CD14-positive monocyte (primary cell): ENCODE data around the gene AP4S1. TPM values are rescaled to one million over a fixed set of nuclear protein-coding genes. Genes with fewer than 3 reads are reported as not detected.

Experiments
- DNase-seq, 3 donors: peaks; one replicate each; pipeline ENCODE4 v3.0.0-alpha.2; 2011 to 2022
- H2AFZ ChIP-seq: 2 replicates; pipeline ENCODE4 v1.6.0; 2012; ENCODE audit warnings: mild to moderate bottlenecking, low read depth, low read length, inconsistent platforms; ENCODE audit not compliant: insufficient read depth, poor library complexity, severe bottlenecking
- H3K27ac ChIP-seq, 2 donors: 1 replicate in 1 of 2; 2 replicates in 1 of 2; pipeline ENCODE4 v1.5.1; 2012 to 2013; ENCODE audit warnings: low read length in 2 of 2, control low read depth in 1 of 2, inconsistent platforms in 1 of 2, low read depth in 1 of 2, mild to moderate bottlenecking in 1 of 2
- H3K27me3 ChIP-seq, 2 donors: one replicate each; pipeline versions ENCODE4 v1.6.0 to v1.6.1; 2011 to 2013; ENCODE audit warnings: low read length in 2 of 2; ENCODE audit not compliant: control insufficient read depth in 2 of 2, insufficient read depth in 2 of 2
- H3K36me3 ChIP-seq, 2 donors: replicated peaks in 1 of 2; 1 replicate in 1 of 2; 2 replicates in 1 of 2; pipeline versions ENCODE4 v1.5.1 to v1.6.1; 2012 to 2013; ENCODE audit warnings: low read length in 2 of 2, control low read depth in 1 of 2, inconsistent platforms in 1 of 2, mild to moderate bottlenecking in 1 of 2; ENCODE audit not compliant: insufficient read depth in 2 of 2, control insufficient read depth in 1 of 2
- H3K4me1 ChIP-seq, 2 donors: 1 replicate in 1 of 2; 2 replicates in 1 of 2; pipeline versions ENCODE4 v1.5.1 to v1.6.1; 2012 to 2013; ENCODE audit warnings: low read length in 2 of 2, control low read depth in 1 of 2, inconsistent platforms in 1 of 2, mild to moderate bottlenecking in 1 of 2, moderate library complexity in 1 of 2; ENCODE audit not compliant: insufficient read depth in 2 of 2, control insufficient read depth in 1 of 2
- H3K4me2 ChIP-seq: replicated peaks from 2 replicates; pipeline ENCODE3; 2012; ENCODE audit warnings: low read length, moderate library complexity, mild to moderate bottlenecking; ENCODE audit not compliant: poor library complexity, severe bottlenecking; ENCODE audit errors: extremely low read depth
- H3K4me3 ChIP-seq, 3 experiments: fragments of 200-600 bp in 1 of 3; sonication (generic) in 1 of 3; replicated peaks in 1 of 3; 1 replicate in 2 of 3; 2 replicates in 1 of 3; pipeline ENCODE4 v1.5.1; 2011 to 2013; ENCODE audit warnings: low read length in 3 of 3, mild to moderate bottlenecking in 3 of 3, control low read depth in 2 of 3, low read depth in 2 of 3, inconsistent platforms in 1 of 3, moderate library complexity in 1 of 3
- H3K79me2 ChIP-seq: 2 replicates; pipeline ENCODE4 v1.6.0; 2012; ENCODE audit warnings: mild to moderate bottlenecking, control low read depth, inconsistent platforms, low read length, moderate library complexity; ENCODE audit not compliant: insufficient read depth
- H3K9ac ChIP-seq: 2 replicates; pipeline ENCODE4 v1.6.0; 2017; ENCODE audit warnings: low read length, mild to moderate bottlenecking; ENCODE audit not compliant: insufficient read depth, poor library complexity, severe bottlenecking
- H3K9me3 ChIP-seq, 2 donors: replicated peaks in 1 of 2; 1 replicate in 1 of 2; 2 replicates in 1 of 2; pipeline versions ENCODE4 v1.5.1 to v1.6.1; 2012 to 2013; ENCODE audit warnings: low read length in 2 of 2, control low read depth in 1 of 2; ENCODE audit not compliant: control insufficient read depth in 1 of 2, insufficient read depth in 1 of 2
- H4K20me1 ChIP-seq: 2 replicates; pipeline ENCODE4 v1.6.0; 2012; ENCODE audit warnings: mild to moderate bottlenecking, low read length, control low read depth, moderate library complexity; ENCODE audit not compliant: insufficient read depth
- H3K27ac Mint-ChIP-seq, 7 donors: one replicate each; pipeline ENCODE4 v1.8.0; 2020; ENCODE audit warnings: mild to moderate bottlenecking in 7 of 7, mixed read lengths in 7 of 7, moderate library complexity in 6 of 7, inconsistent platforms in 2 of 7
- H3K27me3 Mint-ChIP-seq, 3 donors: one replicate each; pipeline ENCODE4 v1.8.0; 2021 to 2022; ENCODE audit warnings: low read depth in 3 of 3, mild to moderate bottlenecking in 3 of 3, mixed read lengths in 3 of 3, moderate library complexity in 3 of 3, inconsistent platforms in 1 of 3
- H3K36me3 Mint-ChIP-seq, 2 donors: one replicate each; pipeline ENCODE4 v1.8.0; 2020; ENCODE audit warnings: mixed read lengths in 2 of 2, inconsistent platforms in 1 of 2, mild to moderate bottlenecking in 1 of 2
- H3K4me1 Mint-ChIP-seq: one replicate; pipeline ENCODE4 v1.8.0; 2020; ENCODE audit warnings: mild to moderate bottlenecking, mixed read lengths
- H3K4me3 Mint-ChIP-seq, 2 donors: one replicate each; pipeline ENCODE4 v1.8.0; 2020; ENCODE audit warnings: mild to moderate bottlenecking in 2 of 2, mixed read lengths in 2 of 2, moderate library complexity in 1 of 2
- H3K9me3 Mint-ChIP-seq, 7 donors: one replicate each; pipeline ENCODE4 v1.8.0; 2020 to 2022; ENCODE audit warnings: mixed read lengths in 7 of 7, mild to moderate bottlenecking in 6 of 7, moderate library complexity in 6 of 7, inconsistent platforms in 2 of 7
- CTCF ChIP-seq: fragments of 200-600 bp; IDR thresholded peaks from one replicate; pipeline ENCODE4 v1.8.0; 2022; ENCODE audit warnings: antibody characterized with exemption, mild to moderate bottlenecking
- WGBS: methylation state at CpG from one replicate; pipeline ENCODE4 v1.1.5; 2013; ENCODE audit warnings: missing lambda C conversion rate; ENCODE audit not compliant: insufficient coverage; 5-methylcytosine and 5-hydroxymethylcytosine counted together
- intact Hi-C, 2 donors: fragments of 100-400 bp; cut with micrococcal nuclease; formaldehyde crosslinking; loops; one replicate each; pipeline versions ENCODE4 v1.15.0 to v1.15.1; 2023
- polyA plus RNA-seq, 3 donors: library from polyadenylated mRNA; depleted of rRNA in 1 of 3; unstranded in 2 of 3; stranded (reverse) in 1 of 3; fragments of 300-500 nt in 2 of 3; fragments of >200 nt in 1 of 3; fragmentation: Illumina TruSeq in 2 of 3; gene quantifications; 1 replicate in 2 of 3; 2 replicates in 1 of 3; pipeline ENCODE4 v1.2.3, GENCODE V29; 2012 to 2021

AP4S1 gene
- polyA plus RNA-seq, 3 donors: 1.7 to 5.1 (median 2.8) TPM

GRCh38 chr14:31068235-31068634 is 42.8 kb downstream of the AP4S1 start:
- TF ChIP-seq CTCF: no peak
- WGBS: no CpG with 5 or more reads among the region's 1 CpG
- intact Hi-C loops: no loop called here
- peaks cover 18 to 21% of the 10 kb centered on the region in 2 donors for H3K4me1 ChIP-seq
- H3K27me3 ChIP-seq: no peaks in the 10 kb centered on the region
- H3K36me3 ChIP-seq: no peaks in the 10 kb centered on the region
- peak overlapping the region; percentile 13 for H2AFZ ChIP-seq
- H3K4me2 ChIP-seq: peak overlapping the region; percentile 33
- H3K9me3 ChIP-seq: no peaks in the 10 kb centered on the region
- peak; percentile 65 to 67 (median 65) for DNase-seq
- no peaks in the 10 kb centered on the region for H4K20me1 ChIP-seq
- H3K27me3 Mint-ChIP-seq: no peaks in the 10 kb centered on the region
- peaks cover 2 to 10% of the 10 kb centered on the region in 2 donors for H3K36me3 Mint-ChIP-seq
- H3K27ac ChIP-seq: peak overlapping the region; percentile 78 to 81
- no peaks in the 10 kb centered on the region for H3K79me2 ChIP-seq
- peaks cover 0 to 2% (median 0%) of the 10 kb centered on the region in 7 donors for H3K9me3 Mint-ChIP-seq
- peak overlapping the region in 1 of 3 experiments; percentile 22 for H3K4me3 ChIP-seq
- H3K9ac ChIP-seq: no peak overlapping the region
- H3K27ac Mint-ChIP-seq: peak overlapping the region; percentile 78 to 93 (median 91)
- H3K4me1 Mint-ChIP-seq: peaks cover 17% of the 10 kb centered on the region
- no peak overlapping the region for H3K4me3 Mint-ChIP-seq

GRCh38 chr14:31069343-31069742 is 43.9 kb downstream of the AP4S1 start:
- no peaks in the 10 kb centered on the region for H3K36me3 ChIP-seq
- peaks cover 0 to 2% (median 0%) of the 10 kb centered on the region in 7 donors for H3K9me3 Mint-ChIP-seq

More at GRCh38 chr14:31069343-31069742, 43.9 kb downstream of the AP4S1 start:
- Histone ChIP-seq H3K27me3 (no peaks in the 10 kb centered on the region), H3K4me2 (no peak overlapping the region), H3K4me1 (peaks cover 18 to 21% of the 10 kb centered on the region in 2 donors), H2AFZ (no peak overlapping the region), H3K4me3 (no peak overlapping the region), H3K27ac (peak overlapping the region in 1 of 2 donors; percentile 81), H3K9me3 (no peaks in the 10 kb centered on the region), H3K9ac (no peak overlapping the region), H4K20me1 (no peaks in the 10 kb centered on the region), H3K79me2 (no peaks in the 10 kb centered on the region)
- WGBS: no CpG with 5 or more reads among the region's 3 CpGs
- peaks cover 2 to 10% of the 10 kb centered on the region in 2 donors for H3K36me3 Mint-ChIP-seq
- no peak overlapping the region for H3K4me3 Mint-ChIP-seq
- intact Hi-C loops: no loop called here
- peaks cover 17% of the 10 kb centered on the region for H3K4me1 Mint-ChIP-seq
- no peak overlapping the region for H3K27ac Mint-ChIP-seq
- no peak for TF ChIP-seq CTCF
- no peak for DNase-seq
- peaks cover 0 to under 1% (median 0%) of the 10 kb centered on the region in 3 donors for H3K27me3 Mint-ChIP-seq
